Measurements from ENCODE around the gene HPS6.

Gene HPS6

DNA sequence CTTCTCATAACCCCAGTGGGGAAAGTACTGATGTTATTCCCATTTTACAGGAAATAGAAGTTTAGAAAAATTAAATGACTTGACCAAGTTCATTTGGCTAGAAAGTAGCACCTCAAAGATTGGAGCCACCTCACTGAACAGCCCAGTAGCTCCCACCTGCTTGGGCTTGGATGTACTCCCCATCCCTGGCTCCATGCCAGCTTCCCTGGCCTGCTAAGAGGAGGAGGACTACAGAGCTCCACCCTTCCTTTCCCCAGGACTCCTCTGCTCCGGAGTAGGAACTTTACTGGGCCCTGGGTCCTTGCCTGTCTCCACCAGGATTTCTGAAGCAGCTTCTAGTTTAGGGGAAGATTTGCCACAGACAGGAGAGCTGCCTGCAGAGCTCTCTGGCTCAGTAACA lies 3.1 kb downstream of the HPS6 start:
- DNase-seq (ENCODE audit: low spot score) (no peak), FAIRE-seq (no peak)

DNA sequence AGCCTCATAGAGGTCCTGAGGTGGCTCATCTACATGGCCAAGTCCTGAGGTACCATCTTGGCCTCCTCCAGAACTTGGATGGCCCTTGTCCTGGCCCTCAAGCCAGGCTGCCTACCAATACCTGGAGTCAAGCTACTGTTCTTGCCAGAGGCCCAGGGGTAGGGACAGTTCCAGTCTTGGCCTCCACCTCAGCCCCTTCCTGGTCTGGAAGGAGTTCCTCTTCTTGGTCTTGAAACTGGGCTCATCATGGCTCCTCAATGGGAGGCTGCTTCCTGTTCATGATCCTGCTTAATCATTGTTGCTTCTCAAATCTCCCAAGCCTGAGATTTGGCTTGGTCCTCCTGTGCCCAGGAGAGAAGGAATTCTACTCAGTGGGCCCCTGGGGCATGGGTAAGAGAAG lies 3.9 kb downstream of the HPS6 start:
- DNase-seq (ENCODE audit: low spot score) (no peak), FAIRE-seq (no peak)

DNA sequence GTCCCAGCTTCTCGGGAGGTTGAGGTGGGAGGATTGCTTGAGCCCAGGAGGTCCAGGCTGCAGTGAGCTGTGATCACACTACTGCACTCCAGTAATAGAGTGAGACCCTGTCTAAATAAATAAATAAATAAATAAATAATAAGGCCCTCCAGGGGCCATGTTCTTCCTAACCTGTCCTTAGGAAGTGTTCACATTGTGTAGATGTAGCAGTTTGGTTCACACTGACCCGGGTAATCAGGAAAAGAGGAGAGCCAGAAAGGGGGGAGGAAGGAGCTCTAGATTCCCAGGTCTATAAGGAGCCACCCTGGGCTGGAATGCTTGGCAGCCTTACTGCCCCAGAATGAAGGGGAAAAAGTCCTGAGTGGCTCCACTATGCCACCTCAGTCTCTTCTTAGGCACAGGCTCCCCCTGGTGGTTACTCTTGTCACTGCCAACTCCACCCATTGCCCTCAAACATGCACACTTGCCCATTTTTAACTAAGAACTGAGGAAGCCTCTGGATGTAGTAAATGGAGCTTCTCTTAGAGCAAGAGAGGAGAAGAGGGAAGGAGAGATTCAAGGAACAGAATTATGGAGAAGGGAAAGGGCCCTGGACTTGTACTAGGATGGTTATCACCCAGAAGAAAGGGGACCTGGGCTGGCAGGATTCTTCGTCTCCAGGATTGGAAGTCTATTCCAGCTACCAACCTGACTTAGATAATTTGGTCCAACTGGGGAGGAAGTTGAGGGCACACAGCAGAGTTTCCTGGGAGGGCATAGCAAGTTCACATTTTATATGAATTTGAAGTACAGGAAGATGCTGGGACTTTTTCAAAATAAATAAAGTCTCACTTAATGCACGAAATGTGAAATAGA lies 7.8 kb downstream of the HPS6 start:
- DNase-seq (ENCODE audit: low spot score) = peak; percentile 83
- FAIRE-seq = no peak

DNA sequence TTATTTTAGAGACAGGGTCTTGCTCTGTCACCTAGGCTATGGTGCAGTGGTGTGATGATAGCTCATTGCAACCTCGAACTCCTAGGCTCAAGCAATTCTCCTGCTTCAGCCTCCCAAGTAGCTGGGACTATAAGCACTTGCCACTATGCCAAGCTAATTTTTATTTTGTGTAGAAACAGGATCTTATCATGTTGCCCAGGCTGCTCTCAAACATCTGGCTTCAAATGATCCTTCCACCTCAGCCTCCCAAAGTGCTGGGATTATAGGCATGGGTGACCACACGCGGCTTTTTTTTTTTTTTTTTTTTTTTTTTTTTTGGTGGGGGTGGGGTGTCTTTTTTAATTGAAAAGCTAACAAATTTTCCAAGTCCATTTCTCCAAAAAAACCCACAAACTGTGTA lies 18.4 kb downstream of the HPS6 start:
- FAIRE-seq = no peak
- DNase-seq (ENCODE audit: low spot score) = no peak

DNA sequence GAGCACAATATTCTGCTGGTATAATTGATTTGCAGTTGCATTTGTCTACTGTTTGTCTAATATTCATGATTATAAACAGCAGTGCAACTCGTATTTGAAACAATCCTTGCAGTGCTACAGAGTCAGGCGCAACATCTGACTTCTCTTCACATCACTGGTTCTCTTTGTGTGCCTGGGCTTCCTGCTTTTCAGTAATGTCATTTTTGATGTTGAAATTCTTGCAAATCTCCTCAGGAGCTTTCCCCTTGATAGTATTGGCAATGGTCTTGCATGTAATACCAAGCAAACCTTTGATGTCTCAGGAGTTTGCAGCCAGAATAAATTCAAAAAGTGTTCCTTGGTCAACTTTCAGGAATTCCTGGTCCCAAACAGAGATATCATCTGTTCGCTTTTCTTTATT lies 20.2 kb downstream of the HPS6 start:
- no peak for DNase-seq (ENCODE audit: low spot score)
- no peak for FAIRE-seq

DNA sequence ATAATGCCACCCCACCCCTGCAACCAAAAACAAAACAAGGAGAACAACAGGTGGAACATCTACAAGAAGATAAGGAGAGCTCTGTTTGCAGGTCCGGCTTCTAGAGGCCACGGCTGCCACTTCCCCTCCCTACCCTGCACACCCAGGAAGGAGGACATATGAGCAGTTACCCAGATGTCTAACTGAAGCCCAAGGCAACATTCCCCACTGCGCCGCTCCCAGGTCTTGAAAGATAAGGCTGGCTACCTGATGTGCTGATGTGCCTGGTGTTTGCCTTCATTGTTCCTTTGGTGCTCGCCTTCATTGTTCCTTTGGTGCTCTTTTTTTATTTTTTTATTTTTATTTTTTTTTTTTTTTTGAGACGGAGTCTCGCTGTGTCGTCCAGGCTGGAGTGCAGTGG lies 21.0 kb downstream of the HPS6 start:
- no peak for DNase-seq (ENCODE audit: low spot score)
- FAIRE-seq = no peak

DNA sequence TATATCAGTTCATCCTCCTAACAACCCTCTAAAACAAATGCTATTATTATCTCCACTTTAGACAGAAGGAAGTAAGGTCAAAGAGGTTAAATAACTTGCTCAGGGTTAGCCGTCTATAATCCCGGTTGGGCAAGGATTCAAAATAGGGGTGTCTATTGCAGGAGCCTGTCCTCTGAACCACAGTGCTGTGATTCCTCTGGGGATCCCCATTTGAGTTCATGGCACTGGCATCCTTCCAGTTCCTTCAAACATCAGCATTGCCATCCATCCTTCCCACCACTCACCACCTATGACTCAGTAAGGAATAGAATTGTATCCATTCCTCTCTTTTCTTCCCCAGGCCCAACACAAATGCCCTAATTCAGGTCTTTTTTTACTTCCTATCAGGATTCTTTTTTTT lies 25.6 kb downstream of the HPS6 start:
- FAIRE-seq = no peak
- DNase-seq (ENCODE audit: low spot score) = no peak

DNA sequence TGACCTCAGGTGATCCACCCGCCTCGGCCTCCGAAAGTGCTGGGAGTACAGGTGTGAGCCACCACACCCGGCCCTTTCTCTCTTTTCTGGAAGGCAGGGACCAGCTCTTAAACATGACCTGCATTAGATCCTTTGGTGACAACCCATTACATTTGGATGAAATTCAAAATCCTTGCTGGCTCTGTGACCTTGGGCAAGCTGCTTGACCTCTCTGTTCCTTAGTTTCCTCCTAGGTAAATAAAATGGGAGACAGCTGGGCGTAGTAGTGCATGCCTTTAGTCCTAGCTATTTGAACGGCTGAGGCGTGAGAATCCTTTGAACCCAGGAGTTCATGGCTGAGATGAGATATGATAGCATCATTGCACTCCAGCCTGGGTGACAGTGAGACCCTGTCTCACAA lies 31.3 kb downstream of the HPS6 start:
- no peak for FAIRE-seq
- DNase-seq (ENCODE audit: low spot score) = no peak

DNA sequence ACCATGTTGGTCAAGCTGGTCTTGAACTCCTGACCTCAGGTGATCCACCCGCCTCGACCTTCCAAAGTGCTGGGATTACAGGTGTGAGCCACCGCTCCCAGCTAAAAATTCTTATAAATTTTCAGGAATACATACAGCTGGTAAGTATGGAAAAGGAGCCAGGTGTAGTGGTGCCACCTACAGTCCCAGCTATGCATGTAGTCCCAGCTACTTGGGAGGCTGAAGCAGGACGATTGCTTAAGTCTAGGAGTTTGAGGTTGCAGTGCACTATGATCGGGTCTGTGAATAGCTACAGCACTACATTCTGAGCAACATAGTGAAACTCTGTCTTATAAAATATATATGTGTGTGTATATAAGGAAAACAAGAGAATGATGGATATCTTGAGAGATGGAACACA lies 36.0 kb downstream of the HPS6 start:
- no peak for DNase-seq (ENCODE audit: low spot score)
- no peak for FAIRE-seq

DNA sequence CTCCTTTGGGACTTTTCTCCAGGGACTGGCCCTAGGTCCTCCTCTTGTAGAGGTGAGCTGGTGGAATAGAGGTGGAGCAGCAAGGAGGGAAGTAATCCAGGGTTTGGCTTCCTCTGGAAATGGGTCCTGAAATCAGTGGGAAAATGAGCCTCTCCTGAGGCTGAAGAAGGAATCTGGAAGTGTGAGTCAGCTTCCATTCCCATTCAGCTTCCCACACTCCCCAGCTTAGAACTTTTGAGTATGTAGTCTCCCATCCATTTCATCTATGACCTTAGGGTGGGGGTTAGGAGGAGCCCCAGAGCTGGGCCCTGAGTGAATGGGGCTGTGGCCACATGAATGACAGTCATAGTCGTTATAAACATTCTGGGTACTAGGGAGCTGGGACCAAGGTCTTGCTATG lies 37.3 kb downstream of the HPS6 start:
- FAIRE-seq (no peak), DNase-seq (ENCODE audit: low spot score) (no peak)

DNA sequence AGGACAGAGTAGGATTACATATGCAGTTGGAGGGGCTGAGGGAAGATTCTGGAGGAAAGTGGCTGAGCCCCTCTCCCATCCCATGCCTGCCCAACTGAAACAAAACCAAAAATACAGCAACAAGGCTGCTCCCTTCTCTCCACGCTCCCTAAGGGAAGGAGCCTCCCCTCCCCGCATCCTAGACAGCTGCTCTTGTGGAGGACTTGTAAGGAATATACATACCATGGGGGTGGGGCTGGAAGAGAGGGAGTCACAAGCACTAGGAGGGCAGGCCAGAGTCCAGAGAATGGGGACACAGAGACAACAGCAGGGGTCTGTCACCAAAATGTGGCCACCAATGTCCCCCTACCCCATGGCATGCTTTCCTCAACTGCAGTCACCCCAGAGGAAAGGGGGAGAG lies 41.8 kb downstream of the HPS6 start:
- FAIRE-seq = no peak

DNA sequence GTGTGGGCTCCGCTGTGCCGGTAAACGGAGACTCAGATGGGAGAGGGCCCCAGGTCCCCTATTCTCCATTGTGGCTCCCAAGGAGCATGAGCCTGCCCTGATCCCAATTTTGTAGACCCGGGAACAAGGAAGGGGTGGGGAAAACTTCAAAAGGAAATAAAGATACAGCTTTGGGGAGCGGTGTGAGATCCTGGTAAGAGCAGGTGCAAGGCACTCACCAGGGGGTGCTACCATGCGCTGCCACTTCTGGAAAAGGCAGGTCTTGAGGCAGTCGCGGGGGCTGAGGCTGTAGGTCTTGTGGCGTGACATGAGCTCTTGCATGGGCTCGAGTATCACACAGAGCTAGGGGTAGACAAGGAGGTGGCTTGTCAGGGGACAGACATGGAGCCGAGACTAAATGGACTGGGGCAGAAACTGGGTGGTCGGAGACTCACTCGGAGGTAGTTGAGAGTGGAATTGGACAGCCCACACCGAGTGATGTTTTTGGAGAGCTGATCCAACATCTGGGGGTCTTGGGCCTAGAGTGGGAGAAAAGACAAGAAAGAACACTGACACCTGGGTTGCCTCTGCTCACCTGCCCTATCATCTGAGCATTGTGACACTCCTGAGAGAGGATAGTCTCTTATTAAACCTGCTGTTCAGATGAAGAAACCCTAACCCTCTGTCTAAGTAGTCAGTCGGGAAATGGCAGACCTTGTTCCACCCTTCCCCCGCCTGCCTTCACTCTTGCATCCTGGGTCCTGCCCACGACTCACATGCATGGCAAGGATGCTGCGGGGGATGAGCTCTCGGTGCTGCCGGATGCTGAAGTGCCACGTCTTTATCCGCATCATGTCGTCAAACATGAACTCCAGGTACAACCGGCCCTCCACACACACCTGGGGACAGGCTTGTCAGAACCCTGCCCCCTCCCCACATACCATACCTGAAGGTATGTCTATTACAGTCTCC lies 44.3 kb downstream of the HPS6 start:
- no peak for DNase-seq (ENCODE audit: low spot score)

More for the DNA sequence above, 41.8 kb downstream of the HPS6 start:
- no peak for DNase-seq (ENCODE audit: low spot score)

DNA sequence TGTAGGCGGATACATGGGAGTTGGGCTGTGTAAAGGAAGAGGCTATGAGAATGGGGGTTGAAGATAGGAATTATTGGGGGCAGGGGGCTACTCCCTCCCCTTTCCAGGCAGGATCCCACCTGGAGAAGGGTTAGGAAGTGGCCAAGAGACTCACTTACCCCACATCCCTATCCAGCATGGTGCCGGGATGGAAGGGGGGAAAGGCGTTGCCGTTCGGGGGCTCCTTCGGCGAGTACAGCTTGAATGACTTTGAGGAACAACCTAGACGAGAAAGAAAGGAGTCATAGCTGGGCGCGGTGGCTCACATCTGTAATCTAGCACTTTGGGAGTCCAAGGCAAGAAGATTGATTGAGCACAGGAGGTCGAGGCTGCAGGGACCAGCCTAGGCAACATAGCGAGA lies 46.1 kb downstream of the HPS6 start:
- no peak for DNase-seq (ENCODE audit: low spot score)
- FAIRE-seq = no peak

More for the DNA sequence above, 44.3 kb downstream of the HPS6 start:
- FAIRE-seq = no peak

DNA sequence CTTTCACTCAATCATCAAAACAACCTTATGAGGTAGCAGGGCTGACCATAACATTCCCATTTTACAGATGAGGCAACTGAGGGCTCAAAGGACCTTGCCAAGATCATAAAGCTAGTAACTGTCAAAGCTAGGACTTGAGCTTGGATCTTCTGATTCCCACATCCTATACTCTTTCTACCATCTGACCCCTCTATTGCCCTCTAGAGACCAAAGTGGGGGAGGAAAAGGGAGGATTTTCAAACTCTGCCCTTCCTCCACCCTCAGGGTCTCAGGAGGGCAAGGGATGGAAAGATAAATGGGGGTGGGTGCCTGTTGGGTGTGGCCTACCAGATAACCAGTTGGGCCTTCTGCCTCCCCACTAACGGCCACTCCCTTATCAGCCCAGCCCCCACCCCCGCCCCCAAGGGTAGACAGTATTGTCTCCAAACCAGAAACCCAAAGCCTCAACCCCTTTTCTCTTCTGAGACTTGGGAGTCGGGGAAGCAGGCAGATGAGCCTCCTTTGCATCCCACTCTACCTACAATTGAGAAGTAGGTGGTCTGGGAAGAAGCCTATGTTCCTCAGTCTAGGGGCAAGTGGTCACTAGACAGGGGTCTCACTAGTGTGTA lies 47.2 kb downstream of the HPS6 start:
- DNase-seq (ENCODE audit: low spot score) (no peak), FAIRE-seq (no peak)

DNA sequence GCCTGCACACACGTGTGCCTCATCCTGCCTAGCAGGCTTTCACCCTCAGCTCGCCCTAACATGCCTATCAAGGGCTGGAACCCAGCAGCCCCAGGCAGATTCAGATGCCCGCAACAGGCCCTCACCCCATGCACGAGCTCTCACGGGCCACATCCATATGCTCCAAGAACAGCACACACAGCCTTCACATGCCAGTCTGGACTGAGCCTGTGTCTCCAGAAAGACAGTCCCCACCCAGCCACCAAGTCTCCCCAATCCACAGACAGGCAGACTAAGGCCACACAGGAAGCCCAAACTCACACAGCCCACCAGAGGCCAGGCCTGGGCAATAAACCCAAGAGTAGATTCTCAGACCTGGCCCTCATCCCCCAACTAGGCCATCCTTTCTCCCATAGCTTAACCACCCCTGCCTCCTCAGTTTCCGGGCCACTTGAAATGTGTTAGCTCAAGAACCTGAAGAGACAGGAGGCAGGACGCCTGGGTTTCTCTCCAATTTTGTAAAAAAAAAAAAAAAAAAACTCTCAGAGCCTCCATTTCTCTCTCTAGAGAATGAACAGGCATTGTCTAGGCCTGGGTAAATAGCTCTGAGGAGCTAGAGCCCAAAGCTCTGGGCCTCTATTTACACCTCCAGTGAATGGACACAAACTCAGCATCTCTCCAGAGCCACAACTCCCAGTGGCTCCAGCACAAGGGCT lies 48.3 kb downstream of the HPS6 start:
- no peak for DNase-seq (ENCODE audit: low spot score)
- FAIRE-seq = no peak

DNA sequence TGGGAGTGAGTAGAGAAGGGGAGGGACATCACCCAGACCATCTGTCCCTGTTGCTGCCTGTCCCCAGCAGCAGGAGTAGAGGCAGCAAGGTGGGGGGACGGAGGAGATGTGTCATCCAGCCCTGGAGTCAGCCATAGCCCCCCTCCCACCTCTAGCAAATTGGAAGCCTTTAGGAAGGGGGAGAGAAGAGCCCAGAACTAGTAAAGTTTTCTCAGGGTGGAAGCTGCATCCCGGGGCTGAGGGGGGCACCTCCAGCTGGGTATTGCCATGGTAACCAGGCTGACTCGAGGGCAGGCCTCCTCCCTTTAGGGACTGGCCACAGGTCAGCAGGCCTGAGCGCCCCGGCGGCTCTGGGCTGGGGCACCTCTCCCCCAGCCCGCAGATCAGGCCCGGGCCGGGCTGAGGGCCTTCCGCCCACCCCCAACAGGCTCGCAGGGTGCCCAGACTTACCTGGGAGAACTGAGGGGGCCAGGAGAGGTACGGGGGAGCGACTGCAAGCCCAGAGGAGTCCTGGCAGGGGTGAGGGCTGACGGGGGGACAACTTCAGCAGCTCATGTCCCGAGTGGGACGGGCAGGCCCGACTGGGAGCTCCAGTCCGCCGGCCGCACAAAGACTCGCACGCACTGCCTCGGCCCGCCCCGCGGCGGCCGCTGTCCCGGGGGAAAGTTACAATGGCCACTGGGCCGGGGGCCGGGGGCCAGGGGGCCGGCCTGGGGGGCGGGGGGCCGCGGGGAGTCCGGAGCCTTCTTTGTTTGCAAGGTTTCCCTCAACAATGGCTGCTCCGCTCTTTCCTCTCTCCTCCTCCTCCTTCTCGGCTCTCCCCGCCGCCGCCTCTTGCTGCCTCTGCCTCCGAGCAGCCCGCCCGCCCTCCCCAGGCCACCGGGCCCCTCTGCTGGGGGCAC lies 49.1 kb downstream of the HPS6 start:
- DNase-seq (ENCODE audit: low spot score) = no peak
- FAIRE-seq = no peak

DNA sequence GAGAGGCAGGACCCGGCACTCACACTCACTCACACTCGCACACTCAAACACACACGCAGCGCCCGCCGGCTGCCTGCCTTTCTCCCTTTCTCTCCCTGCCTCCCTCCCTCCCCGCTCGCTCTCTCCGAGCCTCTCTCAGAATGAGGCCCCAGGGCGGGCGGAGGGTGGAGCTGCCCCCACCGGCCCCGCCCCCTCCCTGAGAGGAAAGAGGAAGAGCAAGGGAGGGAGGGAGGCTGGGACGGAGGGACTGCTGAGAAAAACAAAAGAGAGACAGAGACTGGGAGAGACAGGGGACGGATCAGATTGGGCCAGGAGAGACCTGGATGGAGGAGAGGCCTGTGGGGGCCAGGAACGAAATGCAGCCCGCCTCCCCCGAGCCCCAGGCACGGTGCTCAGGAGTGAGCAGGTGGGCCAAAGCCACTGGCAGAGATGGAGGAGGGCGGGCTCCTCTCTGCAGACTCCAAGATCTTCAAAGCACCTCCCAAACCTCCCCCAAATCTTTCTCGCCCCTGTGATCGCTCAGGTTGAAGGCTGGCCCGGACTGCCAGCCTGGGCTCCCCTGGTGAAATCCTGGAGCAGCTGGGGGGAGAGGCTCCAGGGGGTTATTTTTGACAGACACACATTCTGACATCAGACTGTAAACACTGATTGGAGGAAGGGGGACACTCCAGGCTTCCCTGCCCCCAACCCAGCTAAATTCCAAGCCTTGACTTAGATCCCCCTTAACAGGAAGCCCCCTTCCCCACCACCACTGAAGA lies 49.9 kb downstream of the HPS6 start:
- DNase-seq (ENCODE audit: low spot score) = peak; percentile 87
- peak; percentile 44 for FAIRE-seq

DNA sequence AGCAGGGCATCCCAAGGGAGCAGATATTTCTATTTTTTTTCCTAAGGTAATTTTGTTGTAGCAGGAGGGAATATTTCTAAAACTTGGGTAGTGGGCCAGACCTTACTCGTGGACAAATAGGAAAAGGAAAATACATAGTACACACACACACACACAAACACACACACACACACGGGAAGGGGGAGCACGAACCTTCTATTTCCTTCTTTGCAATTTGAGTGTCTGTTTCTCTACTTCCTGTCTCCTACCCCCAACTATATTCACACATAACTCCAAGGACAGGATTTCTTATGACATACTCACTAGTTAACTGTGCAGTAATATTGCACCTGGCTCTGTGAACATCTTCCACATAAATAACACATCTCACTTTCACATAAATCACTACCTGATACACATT lies 50.6 kb downstream of the HPS6 start:
- no peak for FAIRE-seq
- DNase-seq (ENCODE audit: low spot score) = no peak

DNA sequence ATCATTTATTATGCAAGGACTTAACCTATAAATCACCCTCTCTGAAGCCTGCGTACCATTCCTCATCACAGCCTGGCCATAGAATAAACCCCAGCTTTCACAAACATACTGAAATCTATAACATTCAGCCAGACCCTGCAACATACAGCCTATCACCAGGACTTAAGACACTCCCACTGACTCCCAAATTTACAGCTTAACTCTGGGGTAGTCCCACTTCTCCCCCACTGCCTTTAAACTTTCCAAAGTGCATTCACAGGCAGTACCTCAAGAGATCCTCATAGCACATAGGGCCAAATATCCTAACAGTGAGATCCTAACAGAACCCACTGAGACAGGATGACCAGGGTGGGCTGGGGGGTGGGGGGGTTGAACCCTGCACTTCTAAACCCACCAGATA lies 51.5 kb downstream of the HPS6 start:
- DNase-seq (ENCODE audit: low spot score) (no peak), FAIRE-seq (no peak)

Measured in urothelium cell line (cell line).